ENCODE data around the gene WDR55.
"Not testable (repeated sequence)": the region's sequence is repeated elsewhere in the genome, so short reads cannot be mapped to it uniquely, and the experiment has no call there.

WDR55 gene

DNA sequence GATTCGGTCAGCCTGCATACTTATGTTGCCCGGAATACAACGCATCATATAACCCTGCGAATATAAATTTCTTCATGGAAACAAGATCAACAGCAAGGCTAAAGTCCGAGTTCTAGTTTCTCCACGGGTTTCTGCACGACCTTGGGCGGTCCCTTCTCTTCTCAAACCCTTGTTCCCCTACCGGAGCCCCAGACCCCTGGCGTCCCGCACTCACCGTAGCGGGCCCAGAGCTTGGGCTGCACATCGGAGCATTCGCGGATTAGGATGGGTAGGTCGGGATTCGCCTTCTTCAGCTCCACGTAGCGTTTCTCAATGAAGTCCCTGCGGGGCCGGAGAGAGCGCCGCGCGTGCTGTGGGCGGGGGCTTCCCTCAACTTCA lies 17.7 kb upstream of the WDR55 start:
- no peak for DNase-seq (ENCODE audit: low read depth in 3 of 3)

DNA sequence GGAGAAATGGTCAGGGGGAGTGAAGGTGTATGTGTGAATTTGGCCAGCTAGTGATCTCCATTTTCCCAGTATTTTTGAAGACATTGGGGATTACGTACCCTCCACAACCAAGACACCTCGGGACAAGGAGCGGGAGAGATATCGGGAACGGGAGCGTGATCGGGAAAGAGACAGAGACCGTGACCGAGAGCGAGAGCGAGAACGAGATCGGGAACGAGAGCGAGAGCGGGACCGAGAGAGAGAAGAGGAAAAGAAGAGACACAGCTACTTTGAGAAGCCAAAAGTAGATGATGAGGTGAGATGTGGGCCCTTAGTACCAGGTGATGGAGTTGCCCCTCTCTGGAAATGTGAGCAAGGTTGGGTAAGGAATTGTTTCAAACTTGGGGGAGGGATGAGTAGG lies 5.8 kb upstream of the WDR55 start:
- DNase-seq (ENCODE audit: low read depth in 3 of 3): no peak

DNA sequence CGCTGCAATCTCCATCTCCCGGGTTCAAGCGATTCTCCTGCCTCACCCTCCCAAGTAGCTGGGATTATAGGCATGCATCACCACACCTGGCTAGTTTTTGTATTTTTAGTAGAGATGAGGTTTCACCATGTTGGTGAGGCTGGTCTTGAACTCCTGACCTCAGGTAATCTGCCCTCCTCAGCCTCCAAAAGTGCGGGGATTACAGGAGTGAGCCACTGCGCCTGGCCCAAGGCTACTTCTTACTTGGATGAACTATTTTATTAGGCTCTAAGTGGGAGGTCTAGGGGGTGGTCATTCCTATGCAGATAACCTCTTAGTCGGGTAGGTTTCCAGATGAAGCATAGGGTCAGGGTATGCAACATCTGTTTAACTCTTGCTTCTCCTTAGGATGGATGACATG lies 4.3 kb upstream of the WDR55 start:
- not testable (repeated sequence) for DNase-seq (ENCODE audit: low read depth in 3 of 3)

DNA sequence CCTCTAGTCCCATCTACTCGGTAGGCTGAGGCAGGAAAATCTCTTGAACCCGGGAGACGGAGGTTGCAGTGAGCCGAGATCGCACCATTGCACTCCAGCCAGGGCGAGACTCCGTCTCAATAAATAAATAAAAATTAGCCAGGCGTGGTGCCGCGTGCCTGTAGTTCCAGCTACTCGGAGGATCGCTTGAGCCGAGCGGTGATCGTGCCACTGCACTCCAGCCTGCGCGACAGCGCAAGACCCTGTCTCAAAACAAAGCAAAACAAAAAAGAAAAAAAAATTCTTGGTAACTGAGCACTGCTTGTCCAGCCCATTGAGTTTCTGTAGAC lies 710 bp upstream of the WDR55 start:
- DNase-seq (ENCODE audit: low read depth in 3 of 3): no peak

DNA sequence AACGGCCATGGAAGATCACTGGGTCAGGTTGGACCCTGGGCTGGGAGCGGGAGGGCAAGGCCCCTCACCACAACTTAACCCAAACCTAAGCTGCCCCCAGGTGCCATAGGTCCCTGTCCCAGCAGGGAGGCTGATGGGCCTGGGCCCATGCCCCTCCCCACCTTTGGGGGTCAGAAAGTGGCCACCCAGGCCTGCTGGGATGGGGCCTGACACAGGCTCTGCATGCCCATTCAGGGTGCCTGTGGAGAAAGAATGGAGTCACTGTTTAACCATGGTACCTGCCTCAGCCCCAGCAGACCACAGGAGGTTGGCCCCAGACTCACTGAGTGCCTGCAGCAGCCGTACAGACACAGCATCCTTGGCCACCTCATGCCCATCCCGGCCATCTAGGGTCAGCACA lies 6.3 kb downstream of the WDR55 start:
- DNase-seq (ENCODE audit: low read depth in 3 of 3): not testable (repeated sequence)

DNA sequence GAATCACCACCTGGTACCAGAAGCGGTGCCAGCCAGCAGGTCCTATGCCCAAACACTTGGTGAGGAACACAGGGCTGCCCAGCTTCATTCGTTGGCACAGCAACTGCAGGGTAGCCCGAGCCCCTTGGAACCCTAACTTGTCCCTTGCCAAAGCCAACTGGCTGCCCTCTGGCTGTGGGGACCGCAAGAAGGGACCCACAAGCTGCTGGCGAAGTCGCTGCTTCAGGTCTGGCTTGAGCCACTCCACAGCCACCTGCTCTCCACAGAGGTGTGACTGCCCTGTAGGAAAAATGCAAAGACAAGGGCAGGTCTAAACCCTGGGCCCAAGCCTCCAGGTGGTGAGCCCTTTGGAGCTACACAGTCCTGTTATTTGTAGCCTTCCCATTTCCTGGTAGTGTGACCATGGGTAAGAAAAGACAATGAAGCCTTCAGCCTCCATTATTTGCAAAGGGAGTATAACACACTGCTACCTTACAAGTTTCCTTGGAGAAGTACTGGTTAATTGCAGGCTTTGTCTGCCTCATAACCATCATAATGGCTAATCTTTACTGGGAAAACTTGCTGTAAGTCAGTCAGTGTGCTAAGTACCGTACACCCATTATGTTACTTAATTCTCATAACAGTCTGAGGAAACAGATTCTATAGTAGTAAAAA lies 6.9 kb downstream of the WDR55 start:
- DNase-seq (ENCODE audit: low read depth in 3 of 3): no peak

DNA sequence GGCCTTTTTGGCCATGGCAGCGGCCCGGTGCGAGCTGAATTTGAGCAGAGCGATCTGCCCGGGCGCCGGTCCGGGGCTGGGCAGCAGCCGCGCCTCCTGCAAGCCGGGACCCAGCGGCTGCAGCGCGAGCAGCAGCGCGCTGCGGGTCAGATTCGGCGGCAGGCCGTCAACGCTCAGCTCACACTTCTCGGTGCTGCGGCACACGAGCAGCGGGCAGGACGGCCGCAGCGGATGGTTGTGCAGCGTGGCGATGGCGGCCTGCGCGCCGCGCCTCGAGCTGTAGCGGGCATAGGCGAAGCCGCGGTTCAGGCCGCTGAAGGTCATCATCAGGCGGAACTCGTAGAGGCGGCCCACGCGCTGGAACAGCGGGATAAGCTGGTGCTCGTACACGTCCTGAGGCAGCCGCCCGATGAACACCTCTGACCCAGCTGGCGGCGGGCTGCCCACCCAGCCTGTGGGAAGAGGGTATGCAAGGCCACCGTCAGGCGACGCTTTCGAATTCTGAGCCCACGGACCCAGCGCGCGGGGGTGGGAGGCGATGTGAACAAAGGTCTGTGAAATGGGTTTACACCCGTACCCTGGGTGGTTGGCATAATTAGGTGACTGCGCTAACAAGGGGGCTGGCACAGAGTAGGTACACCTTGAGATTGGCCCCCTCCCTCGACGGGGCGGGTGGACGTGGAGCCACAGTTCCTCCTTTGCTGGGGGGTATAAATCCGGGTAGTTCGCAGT lies 7.9 kb downstream of the WDR55 start:
- DNase-seq (ENCODE audit: low read depth in 3 of 3): no peak

DNA sequence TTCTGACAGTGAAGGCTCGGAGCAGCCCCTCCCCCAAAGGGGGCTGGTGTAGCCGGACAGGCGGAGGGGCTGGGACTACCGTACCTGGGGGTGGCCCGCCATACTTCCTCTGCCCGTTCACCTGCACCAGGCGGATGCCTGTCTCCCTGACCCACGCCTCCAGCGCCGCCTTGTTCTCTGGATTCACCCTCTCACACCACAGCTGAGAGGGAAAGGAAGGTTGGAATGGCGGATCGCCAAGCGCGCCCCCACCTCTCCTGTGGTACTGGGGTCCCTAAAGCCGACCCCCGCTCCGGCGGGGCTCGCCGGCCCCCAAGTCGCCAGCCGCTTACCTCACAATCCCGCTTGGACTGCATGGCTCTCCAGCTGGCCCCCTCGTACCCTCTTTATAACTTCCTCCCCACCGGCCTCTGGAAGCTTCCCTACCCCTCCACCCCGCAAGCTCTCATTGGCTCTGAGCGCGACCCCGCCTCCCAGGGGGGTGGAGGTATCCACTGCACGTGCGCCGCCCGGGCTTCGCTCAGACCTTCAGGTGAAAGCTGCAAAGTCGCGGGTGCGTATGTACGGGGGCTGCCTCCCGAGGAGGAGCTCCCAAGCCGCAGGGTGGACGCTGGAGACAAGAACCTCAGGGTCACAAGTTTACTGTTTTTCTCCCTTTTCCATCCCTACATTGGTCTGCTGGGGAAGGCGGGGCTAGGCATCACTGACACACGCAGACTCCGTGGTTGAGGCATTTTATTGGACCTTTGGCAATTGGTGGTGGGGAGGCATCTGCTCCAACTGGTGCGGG lies 8.7 kb downstream of the WDR55 start, which contains the start of gene DND1:
Gene DND1, minus strand, starts transcription at position 390 of the 790 bp plus-strand sequence. Its CDS starts 34 bp downstream, at position 356.
- no peak for DNase-seq (ENCODE audit: low read depth in 3 of 3)

DNA sequence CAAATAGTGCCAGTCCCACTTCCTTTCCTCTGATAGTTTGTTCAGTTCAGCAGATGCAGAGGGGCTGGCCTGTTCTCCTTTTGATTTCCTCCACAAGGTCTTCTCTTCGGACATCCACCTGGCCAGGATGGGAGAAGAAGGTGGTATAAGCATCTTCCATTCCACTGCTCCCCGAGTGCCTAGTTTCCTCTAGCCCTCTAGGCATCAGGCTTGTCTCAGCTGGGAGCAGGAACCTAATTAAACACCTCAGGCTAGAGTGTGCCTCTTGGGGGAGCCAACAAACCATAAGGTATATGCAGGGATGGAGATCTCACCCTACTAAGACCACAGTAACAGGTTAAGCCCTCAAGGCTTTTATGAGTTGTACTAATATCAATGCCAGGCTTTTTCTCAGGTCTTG lies 9.5 kb downstream of the WDR55 start:
- no peak for DNase-seq (ENCODE audit: low read depth in 3 of 3)

DNA sequence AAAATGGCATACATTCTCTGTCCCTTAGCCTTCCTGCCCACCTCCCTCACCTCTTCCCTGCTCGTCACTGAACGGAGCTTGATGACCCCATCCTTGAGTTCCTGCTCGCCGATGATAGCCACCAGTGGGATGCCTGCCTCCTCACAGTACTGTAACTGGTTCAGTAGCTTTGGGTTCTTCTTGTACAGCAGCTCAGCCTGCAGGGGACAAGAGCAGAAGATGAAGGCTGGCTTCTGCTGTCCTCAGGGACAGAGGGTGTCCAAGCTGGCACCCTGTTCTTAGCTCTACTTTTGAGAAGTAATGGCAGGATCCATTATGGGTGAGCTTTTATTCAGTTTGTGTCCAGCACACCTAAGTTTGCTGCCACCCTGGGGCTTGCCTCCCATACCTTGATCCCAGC lies 9.9 kb downstream of the WDR55 start:
- no peak for DNase-seq (ENCODE audit: low read depth in 3 of 3)

DNA sequence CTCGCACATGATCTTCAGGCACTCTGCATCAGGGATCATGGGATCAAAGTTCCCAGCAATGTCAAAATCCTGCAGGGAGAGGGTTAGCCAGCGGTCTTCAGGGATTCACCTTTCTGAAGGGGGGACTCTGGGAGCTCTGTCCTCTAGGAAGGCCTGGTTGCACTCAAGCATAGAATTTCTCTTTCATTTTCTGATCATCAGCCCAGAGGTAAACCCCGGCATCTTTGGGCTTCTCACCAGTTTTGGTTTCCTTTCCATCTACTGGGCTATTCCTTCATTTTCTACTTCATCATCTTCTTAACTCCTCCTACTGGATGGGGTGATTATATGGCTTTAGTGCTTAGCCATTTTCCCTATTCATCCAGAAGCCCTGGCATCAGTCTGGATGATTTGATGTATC lies 13.2 kb downstream of the WDR55 start:
- DNase-seq (ENCODE audit: low read depth in 3 of 3): no peak

DNA sequence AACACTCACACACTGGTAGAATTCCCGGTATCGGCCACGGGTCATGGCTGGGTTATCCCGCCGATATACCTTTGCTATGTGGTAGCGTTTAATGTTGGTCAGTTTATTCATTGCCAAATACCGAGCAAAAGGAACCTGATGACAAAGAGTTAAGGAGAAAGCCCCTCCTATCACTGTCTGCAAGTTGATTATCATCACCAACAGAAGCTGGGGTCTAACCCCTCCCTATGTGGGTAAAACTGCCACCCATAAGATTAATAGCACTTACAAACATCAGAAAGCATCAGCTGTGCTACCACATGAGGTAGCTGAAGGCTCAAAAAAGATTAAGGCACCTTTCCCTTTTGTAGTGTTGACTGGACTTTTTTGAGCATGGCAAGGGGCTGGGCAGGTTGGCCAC lies 14.3 kb downstream of the WDR55 start:
- DNase-seq (ENCODE audit: low read depth in 3 of 3): no peak

DNA sequence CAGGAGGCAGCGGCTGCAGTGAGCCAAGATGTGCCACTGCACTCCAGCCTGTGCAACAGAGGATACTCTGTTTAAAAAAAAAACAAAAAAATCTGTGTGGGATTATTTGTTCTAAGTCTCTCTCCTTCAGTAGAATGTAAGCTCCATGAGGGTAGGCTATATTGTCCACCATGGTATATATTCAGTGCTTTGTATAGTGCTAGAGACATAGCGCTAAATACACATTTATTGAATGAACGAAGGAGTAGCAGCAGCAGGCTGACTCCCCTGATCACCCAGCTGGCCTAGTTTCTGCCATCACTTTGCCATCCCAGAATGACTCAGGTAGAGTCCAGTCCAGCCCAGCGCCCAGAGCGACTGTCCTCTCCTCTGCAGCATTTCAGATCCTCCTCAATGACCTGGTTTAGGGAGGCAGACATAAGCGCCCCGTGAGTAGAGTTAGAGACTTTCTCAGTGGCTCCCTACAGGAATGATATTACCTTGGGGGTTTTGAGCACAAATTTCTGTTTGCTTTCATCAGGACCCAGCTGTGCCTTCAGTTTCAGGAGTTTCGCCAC lies 25.8 kb downstream of the WDR55 start:
- DNase-seq (ENCODE audit: low read depth in 3 of 3): no peak

DNA sequence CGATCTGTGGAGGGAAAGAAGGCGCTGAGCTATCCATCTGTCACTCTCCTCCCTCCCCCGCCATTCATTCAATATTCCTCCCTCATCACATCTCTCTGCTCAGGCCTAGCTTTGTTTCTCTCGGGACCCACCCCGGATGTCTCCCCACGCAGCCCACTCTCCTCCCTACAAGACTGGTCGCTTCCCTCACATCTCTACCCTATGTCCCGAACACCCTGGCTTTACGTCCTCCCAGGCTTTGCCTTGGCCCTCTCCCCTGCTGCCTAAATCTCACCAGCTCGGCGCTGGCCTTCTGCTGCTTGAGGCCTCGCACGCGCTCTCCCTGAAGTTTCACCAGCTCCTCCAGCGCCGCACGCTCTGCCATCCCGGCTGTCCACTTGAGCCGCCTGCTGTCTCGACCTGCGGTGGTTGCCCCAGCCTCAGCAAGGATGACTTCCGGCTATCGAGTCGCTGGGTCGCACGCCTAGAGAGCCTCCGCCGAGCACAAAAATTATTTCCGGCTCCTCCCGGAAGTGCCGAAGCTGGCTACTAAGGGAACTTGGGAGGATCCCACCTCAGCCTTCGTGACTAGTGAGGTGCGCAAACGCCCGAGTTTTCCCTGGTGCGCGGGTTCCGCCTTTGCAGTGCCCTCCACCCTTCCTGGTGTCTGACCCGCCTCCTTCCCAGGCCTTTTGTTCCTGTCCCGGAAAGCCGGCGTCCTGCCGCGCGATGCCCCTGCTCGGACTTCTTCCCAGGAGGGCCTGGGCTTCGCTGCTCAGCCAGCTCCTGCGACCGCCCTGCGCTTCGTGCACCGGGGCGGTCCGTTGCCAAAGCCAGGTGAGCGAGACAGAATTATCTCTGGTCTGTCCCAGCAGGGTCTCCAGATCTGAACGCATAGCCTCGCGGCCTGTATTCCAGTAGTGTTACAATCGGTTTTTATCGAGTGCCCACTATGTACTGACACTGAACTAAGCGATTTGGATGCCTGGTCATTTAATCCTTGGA lies 26.5 kb downstream of the WDR55 start, which contains the start of the genes HARS1 and HARS2:
Gene HARS1, minus strand, starts transcription at position 430 of the 984 bp plus-strand sequence. Its CDS starts 66 bp downstream, at position 364.
Gene HARS2, plus strand, starts transcription at position 515 of the 984 bp plus-strand sequence. Its CDS starts 194 bp downstream, at position 709.
- DNase-seq (ENCODE audit: low read depth in 3 of 3): peak; percentile 58 to 68 (median 66)

DNA sequence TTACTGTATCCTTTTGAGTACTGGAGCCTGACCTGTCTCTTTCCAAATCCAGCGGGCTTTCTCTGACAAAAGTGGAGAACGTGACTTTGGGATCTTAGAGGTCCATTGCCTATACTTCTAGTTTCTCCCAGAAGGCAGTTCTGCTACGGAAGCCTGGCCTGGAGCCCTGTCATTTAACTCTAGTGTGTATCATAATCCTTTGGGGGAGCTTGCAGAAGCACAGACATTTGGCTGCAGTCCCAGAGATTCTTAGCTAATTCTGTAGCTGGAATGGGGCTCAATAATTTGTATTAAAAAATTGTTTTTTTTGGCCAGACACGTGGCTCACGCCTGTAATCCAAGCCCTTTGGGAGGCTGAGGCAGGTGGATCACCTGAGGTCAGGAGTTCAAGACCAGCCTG lies 29.6 kb downstream of the WDR55 start:
- DNase-seq (ENCODE audit: low read depth in 3 of 3): no peak

DNA sequence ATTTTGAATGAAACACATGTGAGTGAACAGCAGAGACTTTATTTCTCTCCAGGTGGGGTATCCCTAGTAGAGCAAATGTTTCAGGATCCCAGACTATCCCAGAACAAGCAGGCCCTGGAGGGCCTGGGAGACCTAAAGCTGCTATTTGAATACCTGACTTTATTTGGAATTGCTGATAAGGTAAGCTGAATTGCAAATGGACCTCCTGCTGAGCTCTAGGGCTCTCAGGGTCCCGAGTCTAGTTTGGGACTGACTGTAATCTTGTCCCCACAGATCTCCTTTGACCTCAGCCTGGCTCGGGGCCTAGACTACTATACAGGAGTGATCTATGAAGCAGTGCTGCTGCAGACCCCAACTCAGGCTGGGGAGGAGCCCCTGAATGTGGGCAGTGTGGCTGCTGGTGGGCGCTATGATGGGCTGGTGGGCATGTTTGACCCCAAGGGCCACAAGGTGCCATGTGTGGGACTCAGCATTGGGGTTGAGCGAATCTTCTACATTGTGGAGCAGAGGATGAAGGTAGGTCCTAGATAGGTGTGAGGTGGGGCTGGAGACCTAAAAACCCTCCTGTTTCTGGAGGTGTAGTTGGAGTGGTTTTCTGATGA lies 32.3 kb downstream of the WDR55 start:
- DNase-seq (ENCODE audit: low read depth in 3 of 3): no peak

DNA sequence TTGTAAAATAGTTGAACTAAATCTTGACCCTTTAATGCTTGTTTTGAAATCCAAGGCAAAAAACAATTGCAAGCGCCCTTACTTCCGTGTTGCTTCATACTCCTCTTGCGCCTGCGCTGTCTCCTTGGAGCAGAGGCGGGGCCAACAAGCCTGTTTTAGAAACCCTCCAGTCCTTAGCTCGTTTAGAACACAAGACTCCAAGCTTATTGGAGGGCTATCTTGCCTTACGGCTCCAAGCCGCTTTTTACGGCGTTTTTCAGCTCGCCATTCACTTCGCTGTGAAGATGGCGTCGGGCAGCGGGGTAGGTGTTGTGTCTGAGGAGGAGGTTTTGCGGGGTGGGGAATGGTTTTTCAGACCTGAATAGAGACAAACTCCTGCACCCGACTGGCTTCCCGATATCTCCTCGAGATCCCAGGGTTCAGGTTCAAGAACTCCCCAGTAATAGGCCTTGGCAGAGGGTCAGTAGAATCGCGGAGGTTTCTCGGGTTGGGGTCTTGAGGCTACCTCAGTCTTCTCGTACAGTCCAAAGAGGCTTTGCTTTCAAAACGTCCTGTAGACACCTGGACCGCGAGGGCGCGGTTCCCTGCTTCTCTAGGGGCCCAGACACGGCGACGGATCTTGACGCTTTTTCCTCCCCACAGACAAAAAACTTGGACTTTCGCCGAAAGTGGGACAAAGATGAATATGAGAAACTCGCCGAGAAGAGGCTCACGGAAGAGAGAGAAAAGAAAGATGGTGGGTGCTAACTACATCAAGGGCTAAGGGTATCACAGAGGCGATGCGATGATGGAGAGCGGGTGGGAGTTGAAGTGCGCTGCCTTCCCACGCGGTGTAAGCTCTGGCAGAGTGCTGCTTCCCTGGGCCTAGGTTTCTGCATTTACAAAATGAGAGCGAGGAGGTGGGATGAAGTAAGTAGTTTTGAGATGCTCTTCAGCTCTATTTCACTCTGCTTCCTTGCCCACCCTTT lies 35.8 kb downstream of the WDR55 start, which contains the start of gene ZMAT2:
Gene ZMAT2, plus strand, starts transcription at position 271 of the 968 bp plus-strand sequence. Its CDS starts 14 bp downstream, at position 285.
- DNase-seq (ENCODE audit: low read depth in 3 of 3): peak; percentile 70 to 89 (median 88)

DNA sequence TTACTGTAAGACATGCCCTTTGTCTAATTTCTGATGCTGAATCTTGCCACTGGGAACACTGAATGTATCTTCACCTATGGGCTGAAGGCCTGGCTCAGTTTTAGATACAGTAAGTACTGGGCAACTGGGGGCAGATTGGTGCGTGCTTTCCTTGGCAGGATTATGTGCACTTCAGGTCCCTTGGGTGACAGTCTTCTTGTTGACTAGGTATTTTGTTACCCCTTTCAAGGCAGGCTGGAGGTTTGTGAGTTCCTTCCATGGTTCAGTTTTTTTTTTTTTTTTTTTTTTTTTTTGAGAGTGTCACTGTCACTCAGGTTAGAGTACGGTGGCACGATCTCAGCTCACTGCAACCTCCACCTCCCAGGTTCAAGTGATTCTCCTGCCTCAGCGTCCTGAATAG lies 43.1 kb downstream of the WDR55 start:
- DNase-seq (ENCODE audit: low read depth in 3 of 3): no peak

DNA sequence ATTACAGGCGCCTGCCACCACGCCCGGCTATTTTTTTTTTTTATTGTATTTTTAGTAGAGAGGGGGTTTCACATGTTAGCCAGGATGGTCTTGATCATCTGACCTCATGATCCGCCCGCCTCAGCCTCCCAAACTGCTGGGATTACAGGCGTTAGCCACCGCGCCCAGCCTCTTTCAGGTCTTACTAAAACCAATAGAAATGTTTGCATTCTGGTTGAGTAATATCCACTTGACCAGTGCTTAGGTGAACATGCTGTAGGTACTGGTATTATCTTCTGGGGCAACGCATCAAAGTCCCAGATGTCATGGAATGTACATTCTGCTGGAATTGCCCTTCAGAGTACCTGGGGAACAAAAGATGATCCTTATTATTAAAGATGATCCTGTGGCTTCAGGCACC lies 44.1 kb downstream of the WDR55 start:
- DNase-seq (ENCODE audit: low read depth in 3 of 3): not testable (repeated sequence)

Measured in stimulated activated CD4-positive, alpha-beta T cell treated with anti-CD3 and anti-CD28 coated beads, TNF-alpha, amount 100 ng/mL, for 4 hours (primary cell).